Mesenchymal stem cell (in vitro differentiated cells and primary cell): ENCODE measurements around the gene BIRC6.

ENCODE experiments used
- DNase-seq: peaks from one replicate; pipeline ENCODE4 v3.0.0-alpha.2; 2013
- H2AFZ ChIP-seq: one replicate; pipeline ENCODE4 v1.6.1; 2013; ENCODE audit warnings: low read depth, mild to moderate bottlenecking, control low read depth, inconsistent platforms, low read length, moderate library complexity
- H2AK5ac ChIP-seq: 2 replicates; pipeline ENCODE4 v1.6.1; 2013; ENCODE audit warnings: low read length, moderate library complexity, mild to moderate bottlenecking, inconsistent platforms; ENCODE audit not compliant: severe bottlenecking
- H2BK120ac ChIP-seq: one replicate; pipeline ENCODE4 v1.6.1; 2013; ENCODE audit warnings: low read depth, mild to moderate bottlenecking, inconsistent platforms, low read length, moderate library complexity
- H2BK12ac ChIP-seq, 2 experiments: one replicate each; pipeline ENCODE4 v1.6.1; 2013; ENCODE audit warnings: inconsistent platforms in 2 of 2, low read length in 2 of 2, mild to moderate bottlenecking in 2 of 2, moderate library complexity in 2 of 2, control low read depth in 1 of 2
- H2BK15ac ChIP-seq: one replicate; pipeline ENCODE4 v1.6.1; 2013; ENCODE audit warnings: mild to moderate bottlenecking, low read depth, inconsistent platforms; ENCODE audit not compliant: poor library complexity, severe bottlenecking
- H2BK5ac ChIP-seq: 2 replicates; pipeline ENCODE4 v1.6.1; 2013; ENCODE audit warnings: low read depth, mild to moderate bottlenecking, low read length, control low read depth, inconsistent platforms; ENCODE audit not compliant: poor library complexity, severe bottlenecking
- H3K14ac ChIP-seq, 2 experiments: one replicate each; pipeline ENCODE4 v1.6.1; 2013; ENCODE audit warnings: inconsistent platforms in 2 of 2, low read length in 2 of 2, control low read depth in 1 of 2, mild to moderate bottlenecking in 1 of 2, moderate library complexity in 1 of 2
- H3K18ac ChIP-seq, 2 experiments: one replicate each; pipeline ENCODE4 v1.6.1; 2013; ENCODE audit warnings: inconsistent platforms in 2 of 2, low read length in 2 of 2, control low read depth in 1 of 2, low read depth in 1 of 2, mild to moderate bottlenecking in 1 of 2
- H3K23ac ChIP-seq, 2 experiments: one replicate each; pipeline ENCODE4 v1.6.1; 2013; ENCODE audit warnings: inconsistent platforms in 2 of 2, low read length in 2 of 2, mild to moderate bottlenecking in 2 of 2, moderate library complexity in 2 of 2, control low read depth in 1 of 2
- H3K27ac ChIP-seq: 2 replicates; pipeline ENCODE4 v1.5.1; 2013; ENCODE audit warnings: mild to moderate bottlenecking, moderate library complexity, low read length, control low read depth, inconsistent platforms; ENCODE audit not compliant: poor library complexity, severe bottlenecking
- H3K27me3 ChIP-seq, 2 experiments: 2 replicates each; pipeline versions ENCODE4 v1.6.1 to v1.7.0; 2013; ENCODE audit warnings: low read length in 2 of 2, mild to moderate bottlenecking in 2 of 2, moderate library complexity in 2 of 2, control low read depth in 1 of 2, inconsistent platforms in 1 of 2; ENCODE audit not compliant: control insufficient read depth in 1 of 2, insufficient read depth in 1 of 2
- H3K36me3 ChIP-seq, 2 experiments: 2 replicates each; pipeline versions ENCODE4 v1.6.1 to v1.7.0; 2013; ENCODE audit warnings: low read length in 2 of 2, control low read depth in 1 of 2, inconsistent platforms in 1 of 2, low read depth in 1 of 2, mild to moderate bottlenecking in 1 of 2; ENCODE audit not compliant: insufficient read depth in 2 of 2, control insufficient read depth in 1 of 2
- H3K4ac ChIP-seq, 2 experiments: one replicate each; pipeline ENCODE4 v1.6.1; 2013; ENCODE audit warnings: inconsistent platforms in 2 of 2, low read length in 2 of 2, mild to moderate bottlenecking in 2 of 2, moderate library complexity in 2 of 2, control low read depth in 1 of 2, low read depth in 1 of 2
- H3K4me1 ChIP-seq: 2 replicates; pipeline ENCODE4 v1.6.1; 2013; ENCODE audit warnings: low read depth, low read length, control low read depth; ENCODE audit not compliant: control insufficient read depth, insufficient read depth
- H3K4me2 ChIP-seq: 2 replicates; pipeline ENCODE4 v1.6.1; 2013; ENCODE audit warnings: low read length, mild to moderate bottlenecking, inconsistent platforms; ENCODE audit not compliant: poor library complexity, severe bottlenecking
- H3K4me3 ChIP-seq, 2 experiments: 2 replicates each; pipeline versions ENCODE4 v1.5.1 to v1.7.0; 2013; ENCODE audit warnings: low read length in 2 of 2, mild to moderate bottlenecking in 2 of 2, control low read depth in 1 of 2, low read depth in 1 of 2; ENCODE audit not compliant: insufficient read depth in 1 of 2
- H3K79me1 ChIP-seq: replicated peaks from 2 replicates; pipeline ENCODE4 v1.6.1; 2013; ENCODE audit warnings: mild to moderate bottlenecking, control low read depth, low read length, inconsistent platforms; ENCODE audit not compliant: poor library complexity, severe bottlenecking
- H3K9ac ChIP-seq: 2 replicates; pipeline ENCODE4 v1.7.0; 2013; ENCODE audit warnings: mild to moderate bottlenecking, low read length, moderate library complexity
- H3K9me3 ChIP-seq: 2 replicates; pipeline ENCODE4 v1.7.0; 2013; ENCODE audit warnings: mild to moderate bottlenecking, low read length; ENCODE audit not compliant: control insufficient read depth
- H4K8ac ChIP-seq: one replicate; pipeline ENCODE4 v1.6.1; 2013; ENCODE audit warnings: inconsistent platforms, mild to moderate bottlenecking, low read length, moderate library complexity
- H4K91ac ChIP-seq: one replicate; pipeline ENCODE4 v1.6.1; 2013; ENCODE audit warnings: mild to moderate bottlenecking, low read length, inconsistent platforms
- WGBS: methylation state at CpG from one replicate; pipeline ENCODE4 v1.1.7; 2013; ENCODE audit warnings: mixed read lengths; 5-methylcytosine and 5-hydroxymethylcytosine counted together

The BIRC6 gene

GRCh38 chr2:32491346-32491745 is 134.5 kb downstream of the BIRC6 start:
- H3K79me1 ChIP-seq: peaks cover 10% of the 10 kb centered on the region
- no peak overlapping the region for H3K4me3 ChIP-seq
- WGBS: no CpG with 5 or more reads among the region's 1 CpG
- no peak overlapping the region for H2BK120ac ChIP-seq
- no peak overlapping the region for H2BK5ac ChIP-seq
- no peaks in the 10 kb centered on the region for H3K4me1 ChIP-seq
- H3K23ac ChIP-seq: no peak overlapping the region
- DNase-seq: no peak
- H3K36me3 ChIP-seq: peaks cover 14 to 70% of the 10 kb centered on the region in 2 experiments
- H3K9me3 ChIP-seq: no peaks in the 10 kb centered on the region
- no peak overlapping the region for H2BK12ac ChIP-seq
- no peak overlapping the region for H3K14ac ChIP-seq
- H4K8ac ChIP-seq: no peak overlapping the region
- no peak overlapping the region for H3K18ac ChIP-seq
- H2BK15ac ChIP-seq: no peak overlapping the region
- H3K27me3 ChIP-seq: no peaks in the 10 kb centered on the region
- no peak overlapping the region for H3K4me2 ChIP-seq
- H3K9ac ChIP-seq: no peak overlapping the region
- H3K4ac ChIP-seq: no peak overlapping the region
- H3K27ac ChIP-seq: no peak overlapping the region
- no peak overlapping the region for H4K91ac ChIP-seq
- H2AFZ ChIP-seq: no peak overlapping the region
- H2AK5ac ChIP-seq: no peak overlapping the region

GRCh38 chr2:32495139-32495538 is 138.3 kb downstream of the BIRC6 start:
- H3K36me3 ChIP-seq: peaks cover 17 to 72% of the 10 kb centered on the region in 2 experiments
- H3K4ac ChIP-seq: no peak overlapping the region
- H2AFZ ChIP-seq: no peak overlapping the region
- H4K8ac ChIP-seq: no peak overlapping the region
- H3K9ac ChIP-seq: peak overlapping the region; percentile 17
- WGBS: no CpG with 5 or more reads among the region's 2 CpGs
- H2BK12ac ChIP-seq: no peak overlapping the region
- no peak overlapping the region for H2BK15ac ChIP-seq
- H3K14ac ChIP-seq: no peak overlapping the region
- H3K79me1 ChIP-seq: peaks cover 12% of the 10 kb centered on the region
- H4K91ac ChIP-seq: no peak overlapping the region
- no peak overlapping the region for H2BK5ac ChIP-seq
- no peaks in the 10 kb centered on the region for H3K9me3 ChIP-seq
- no peak overlapping the region for H2BK120ac ChIP-seq
- peaks cover 1% of the 10 kb centered on the region for H3K4me1 ChIP-seq
- no peak overlapping the region for H3K4me3 ChIP-seq
- H3K27ac ChIP-seq: no peak overlapping the region
- no peak overlapping the region for H3K23ac ChIP-seq
- H2AK5ac ChIP-seq: no peak overlapping the region
- H3K27me3 ChIP-seq: no peaks in the 10 kb centered on the region
- no peak overlapping the region for H3K4me2 ChIP-seq
- peak; percentile 14 for DNase-seq
- no peak overlapping the region for H3K18ac ChIP-seq

- H3K9me3 ChIP-seq: no peaks in the 10 kb centered on the region
- H2BK12ac ChIP-seq: no peak overlapping the region
- H3K18ac ChIP-seq: no peak overlapping the region
- H3K4me3 ChIP-seq: no peak overlapping the region
- H3K4me1 ChIP-seq: peaks cover 1% of the 10 kb centered on the region
- H2AFZ ChIP-seq: no peak overlapping the region
- no peak overlapping the region for H3K4me2 ChIP-seq
- no CpG with 5 or more reads among the region's 3 CpGs for WGBS
- no peak overlapping the region for H3K27ac ChIP-seq
- no peak overlapping the region for H4K91ac ChIP-seq
- H2AK5ac ChIP-seq: no peak overlapping the region
- H3K27me3 ChIP-seq: no peaks in the 10 kb centered on the region
- H3K4ac ChIP-seq: no peak overlapping the region
- H2BK120ac ChIP-seq: no peak overlapping the region
- H3K9ac ChIP-seq: no peak overlapping the region
- H3K79me1 ChIP-seq: peaks cover 12% of the 10 kb centered on the region
- no peak overlapping the region for H3K14ac ChIP-seq
- H4K8ac ChIP-seq: no peak overlapping the region
- peaks cover 21 to 73% of the 10 kb centered on the region in 2 experiments for H3K36me3 ChIP-seq
- H3K23ac ChIP-seq: no peak overlapping the region
- H2BK15ac ChIP-seq: no peak overlapping the region
- DNase-seq: no peak
- no peak overlapping the region for H2BK5ac ChIP-seq
These were observed 139.8 kb downstream of the BIRC6 start for GRCh38 chr2:32496662-32497061.

- H4K91ac ChIP-seq: no peak overlapping the region
- H3K9me3 ChIP-seq: no peaks in the 10 kb centered on the region
- H3K27ac ChIP-seq: no peak overlapping the region
- H3K9ac ChIP-seq: no peak overlapping the region
- H2BK5ac ChIP-seq: no peak overlapping the region
- H2BK15ac ChIP-seq: no peak overlapping the region
- H3K4me1 ChIP-seq: peaks cover 1% of the 10 kb centered on the region
- no peak for DNase-seq
- H3K4ac ChIP-seq: no peak overlapping the region
- H3K4me3 ChIP-seq: no peak overlapping the region
- H2AFZ ChIP-seq: no peak overlapping the region
- no peak overlapping the region for H4K8ac ChIP-seq
- no peak overlapping the region for H3K23ac ChIP-seq
- H3K14ac ChIP-seq: no peak overlapping the region
- no peak overlapping the region for H3K4me2 ChIP-seq
- no peak overlapping the region for H2BK12ac ChIP-seq
- WGBS: 100% methylated on average over 2 of the region's 6 CpGs
- no peak overlapping the region for H2AK5ac ChIP-seq
- peaks cover 21 to 81% of the 10 kb centered on the region in 2 experiments for H3K36me3 ChIP-seq
- H3K27me3 ChIP-seq: no peaks in the 10 kb centered on the region
- peaks cover 12% of the 10 kb centered on the region for H3K79me1 ChIP-seq
- H3K18ac ChIP-seq: no peak overlapping the region
- no peak overlapping the region for H2BK120ac ChIP-seq
These were observed 141.5 kb downstream of the BIRC6 start for GRCh38 chr2:32498306-32498705.
